A673 (cell line): ENCODE measurements around the gene C2orf72.

Experiments used
- EZH2 ChIP-seq: fragments of 200-600 bp; sonication (generic); IDR thresholded peaks from 2 replicates; pipeline ENCODE4 v1.6.1; 2017; ENCODE audit warnings: borderline replicate concordance, low read depth, mild to moderate bottlenecking, mixed read lengths, antibody characterized with exemption, low read length; ENCODE audit not compliant: poor library complexity, severe bottlenecking
- TF ChIP-seq, protein P1 (sequence below): fragments of 300-800, 200-600 bp; sonication (generic); conservative IDR thresholded peaks from 2 replicates; pipeline ENCODE4 v1.5.1; 2017; ENCODE audit warnings: low read depth, mild to moderate bottlenecking, antibody characterized with exemption, low read length, moderate library complexity, mixed read lengths

DNA sequence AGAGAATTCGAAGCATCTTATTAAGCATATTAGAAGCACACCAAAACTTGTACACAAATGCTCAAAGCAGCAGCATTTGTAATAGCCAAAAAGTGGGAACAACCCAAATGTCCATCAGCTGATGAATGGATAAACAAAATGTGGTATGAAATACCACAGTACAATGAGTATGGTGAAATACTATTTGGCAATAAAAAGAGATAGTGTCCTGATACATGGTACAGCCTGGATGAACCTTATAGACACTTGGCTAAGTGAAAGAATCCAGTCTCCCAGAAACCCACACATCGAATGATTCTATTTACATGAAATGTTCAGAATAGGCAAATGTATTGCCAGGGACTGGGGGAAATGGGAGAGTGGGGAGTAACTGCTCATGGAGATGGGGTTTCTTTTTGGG lies 38.4 kb upstream of the C2orf72 start:
- TF ChIP-seq, protein P1, sequence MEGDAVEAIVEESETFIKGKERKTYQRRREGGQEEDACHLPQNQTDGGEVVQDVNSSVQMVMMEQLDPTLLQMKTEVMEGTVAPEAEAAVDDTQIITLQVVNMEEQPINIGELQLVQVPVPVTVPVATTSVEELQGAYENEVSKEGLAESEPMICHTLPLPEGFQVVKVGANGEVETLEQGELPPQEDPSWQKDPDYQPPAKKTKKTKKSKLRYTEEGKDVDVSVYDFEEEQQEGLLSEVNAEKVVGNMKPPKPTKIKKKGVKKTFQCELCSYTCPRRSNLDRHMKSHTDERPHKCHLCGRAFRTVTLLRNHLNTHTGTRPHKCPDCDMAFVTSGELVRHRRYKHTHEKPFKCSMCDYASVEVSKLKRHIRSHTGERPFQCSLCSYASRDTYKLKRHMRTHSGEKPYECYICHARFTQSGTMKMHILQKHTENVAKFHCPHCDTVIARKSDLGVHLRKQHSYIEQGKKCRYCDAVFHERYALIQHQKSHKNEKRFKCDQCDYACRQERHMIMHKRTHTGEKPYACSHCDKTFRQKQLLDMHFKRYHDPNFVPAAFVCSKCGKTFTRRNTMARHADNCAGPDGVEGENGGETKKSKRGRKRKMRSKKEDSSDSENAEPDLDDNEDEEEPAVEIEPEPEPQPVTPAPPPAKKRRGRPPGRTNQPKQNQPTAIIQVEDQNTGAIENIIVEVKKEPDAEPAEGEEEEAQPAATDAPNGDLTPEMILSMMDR, result no peak
- TF ChIP-seq EZH2, result no peak
